GM23248 (cell line): ENCODE data around the gene MYLK2. TPM values are rescaled to one million over a fixed set of nuclear protein-coding genes. Genes with fewer than 3 reads are reported as not detected.

Source experiments
- DNase-seq: peaks from one replicate; pipeline ENCODE4 v3.0.0-alpha.2; 2015
- H2AFZ ChIP-seq: fragments of 200-600 bp; sonication (generic); 2 replicates; pipeline ENCODE4 v1.6.1; 2016; ENCODE audit warnings: antibody characterized with exemption
- H3F3A ChIP-seq: fragments of 200-600 bp; sonication (generic); 2 replicates; pipeline ENCODE4 v1.6.1; 2016; ENCODE audit warnings: mild to moderate bottlenecking, antibody characterized with exemption, mixed run types; ENCODE audit not compliant: insufficient read depth
- H3K27ac ChIP-seq: fragments of 200-600 bp; sonication (generic); 2 replicates; pipeline ENCODE4 v1.5.1; 2016; ENCODE audit warnings: mild to moderate bottlenecking
- H3K27me3 ChIP-seq: fragments of 200-600 bp; sonication (generic); replicated peaks from 2 replicates; pipeline ENCODE4 v1.6.1; 2016; ENCODE audit warnings: mild to moderate bottlenecking; ENCODE audit not compliant: insufficient read depth
- H3K36me3 ChIP-seq: fragments of 200-600 bp; sonication (generic); 2 replicates; pipeline ENCODE4 v1.6.1; 2016; ENCODE audit warnings: low read depth, mild to moderate bottlenecking
- H3K4me1 ChIP-seq: fragments of 200-600 bp; sonication (generic); 2 replicates; pipeline ENCODE4 v1.6.1; 2016; ENCODE audit warnings: mild to moderate bottlenecking; ENCODE audit not compliant: insufficient read depth
- H3K4me2 ChIP-seq: fragments of 200-600 bp; sonication (generic); one replicate; pipeline ENCODE4 v1.6.1; 2016; ENCODE audit warnings: mild to moderate bottlenecking; ENCODE audit not compliant: unreplicated experiment
- H3K4me3 ChIP-seq: fragments of 200-600 bp; sonication (generic); 2 replicates; pipeline ENCODE4 v1.5.1; 2016; ENCODE audit warnings: mild to moderate bottlenecking
- H3K79me2 ChIP-seq: fragments of 200-600 bp; sonication (generic); 2 replicates; pipeline ENCODE4 v1.6.1; 2016; ENCODE audit warnings: mild to moderate bottlenecking; ENCODE audit not compliant: insufficient read depth
- H3K9ac ChIP-seq: fragments of 200-600 bp; sonication (generic); 2 replicates; pipeline ENCODE4 v1.6.1; 2016; ENCODE audit warnings: mild to moderate bottlenecking
- H3K9me2 ChIP-seq: fragments of 200-600 bp; sonication (generic); 2 replicates; pipeline ENCODE4 v1.6.1; 2016; ENCODE audit warnings: mixed run types, mild to moderate bottlenecking, moderate library complexity; ENCODE audit not compliant: insufficient read depth
- H3K9me3 ChIP-seq: fragments of 200-600 bp; sonication (generic); one replicate; pipeline ENCODE4 v1.6.1; 2017; ENCODE audit warnings: low read depth
- H4K20me1 ChIP-seq: fragments of 200-600 bp; sonication (generic); 2 replicates; pipeline ENCODE4 v1.6.0; 2016; ENCODE audit not compliant: insufficient read depth
- EZH2 ChIP-seq: fragments of 200-600 bp; sonication (generic); IDR thresholded peaks from 2 replicates; pipeline ENCODE4 v1.6.1; 2018; ENCODE audit warnings: antibody characterized with exemption, mild to moderate bottlenecking; ENCODE audit not compliant: insufficient read depth, poor library complexity, severe bottlenecking
- EZH2phosphoT487 ChIP-seq: fragments of 200-600 bp; sonication (generic); IDR thresholded peaks from 2 replicates; pipeline ENCODE4 v1.6.1; 2018; ENCODE audit warnings: antibody characterized with exemption, moderate library complexity, mild to moderate bottlenecking, low read depth; ENCODE audit not compliant: insufficient read depth
- WGBS, 2 experiments: methylation state at CpG; one replicate each; pipeline ENCODE4 v1.1.6; 2015 to 2017; ENCODE audit warnings: low lambda C conversion rate in 2 of 2, low coverage in 1 of 2; ENCODE audit errors: missing lambda C conversion rate in 2 of 2; 5-methylcytosine and 5-hydroxymethylcytosine counted together
- in situ Hi-C: fragments of 300-500 bp; cut with MboI; formaldehyde crosslinking; loops from 2 replicates; pipeline ENCODE4 v1.15.0; 2020
- polyA plus RNA-seq: library from polyadenylated mRNA; unstranded; fragments of >200 nt; fragmentation: Nextera tagmentation; extraction: Ambion mirVana; gene quantifications from 2 replicates; pipeline ENCODE4 v1.2.1, GENCODE V29; 2016
- total RNA-seq: library from RNA; depleted of rRNA; stranded (reverse); fragments of >200 nt; shearing (Covaris generic); gene quantifications from 2 replicates; pipeline ENCODE4 v1.2.3, GENCODE V29; 2014

Gene MYLK2
- total and polyA plus RNA-seq, 2 experiments from 2014 or later: not detected

DNA sequence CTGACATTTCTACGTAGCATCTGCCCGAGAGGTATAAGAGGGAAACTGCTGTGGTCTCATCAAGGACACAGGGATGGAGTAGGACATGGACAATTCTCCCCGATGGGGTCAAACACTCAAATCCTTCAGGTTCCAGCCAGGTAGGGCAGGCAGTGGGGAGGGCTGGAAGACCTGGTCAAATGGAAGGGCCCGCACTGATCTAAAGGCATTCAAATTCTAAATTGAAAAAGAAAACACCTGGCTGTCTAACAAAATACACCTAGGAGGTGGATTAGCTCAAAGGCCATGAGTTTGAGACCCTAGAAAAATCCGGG is 43.0 kb downstream of the MYLK2 start:
- Histone ChIP-seq H3K9ac (no peak overlapping the region), H3K27ac (no peak overlapping the region), H3K9me2 (no peaks in the 10 kb centered on the region), H3F3A (no peaks in the 10 kb centered on the region), H3K4me1 (0 out of 2 replicates have a peak, but pooled peaks cover 3% of the 10 kb centered on the region), H3K27me3 (peaks cover 59% of the 10 kb centered on the region), H3K9me3 (no peaks in the 10 kb centered on the region), H3K4me3 (no peak overlapping the region), H2AFZ (no peak overlapping the region), H4K20me1 (no peaks in the 10 kb centered on the region), H3K4me2 (no peak overlapping the region), H3K36me3 (no peaks in the 10 kb centered on the region), H3K79me2 (no peaks in the 10 kb centered on the region)
- WGBS, 2 experiments: 66 to 67% methylated on average over 5 of the region's 5 CpGs
- DNase-seq: no peak
- in situ Hi-C loops: no loop called here
- TF ChIP-seq EZH2phosphoT487 (no peak), EZH2 (no peak)

DNA sequence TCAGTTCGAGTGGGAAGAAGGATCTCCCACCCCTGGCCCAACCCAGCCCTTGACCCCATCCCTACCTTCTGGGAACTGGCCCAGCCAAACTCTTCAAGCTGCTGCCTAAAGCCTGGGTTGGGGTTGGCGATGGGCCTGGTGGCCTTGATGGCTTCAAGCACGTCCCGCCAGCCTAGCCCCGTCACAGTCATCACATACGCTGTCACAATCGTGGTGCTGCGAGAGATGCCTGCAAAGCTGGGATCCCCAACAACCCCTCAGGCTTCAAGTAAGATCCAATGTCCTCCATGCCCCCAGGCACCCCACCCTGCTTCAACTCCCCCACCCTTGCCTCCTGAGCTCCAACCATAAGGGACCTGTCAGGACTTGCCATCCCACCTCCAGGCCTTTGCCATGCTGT is 43.4 kb downstream of the MYLK2 start:
- no peak overlapping the region for H3K27ac ChIP-seq
- in situ Hi-C loops: no loop called here
- 60 to 72% methylated on average over 8 of the region's 8 CpGs for WGBS, 2 experiments

DNA sequence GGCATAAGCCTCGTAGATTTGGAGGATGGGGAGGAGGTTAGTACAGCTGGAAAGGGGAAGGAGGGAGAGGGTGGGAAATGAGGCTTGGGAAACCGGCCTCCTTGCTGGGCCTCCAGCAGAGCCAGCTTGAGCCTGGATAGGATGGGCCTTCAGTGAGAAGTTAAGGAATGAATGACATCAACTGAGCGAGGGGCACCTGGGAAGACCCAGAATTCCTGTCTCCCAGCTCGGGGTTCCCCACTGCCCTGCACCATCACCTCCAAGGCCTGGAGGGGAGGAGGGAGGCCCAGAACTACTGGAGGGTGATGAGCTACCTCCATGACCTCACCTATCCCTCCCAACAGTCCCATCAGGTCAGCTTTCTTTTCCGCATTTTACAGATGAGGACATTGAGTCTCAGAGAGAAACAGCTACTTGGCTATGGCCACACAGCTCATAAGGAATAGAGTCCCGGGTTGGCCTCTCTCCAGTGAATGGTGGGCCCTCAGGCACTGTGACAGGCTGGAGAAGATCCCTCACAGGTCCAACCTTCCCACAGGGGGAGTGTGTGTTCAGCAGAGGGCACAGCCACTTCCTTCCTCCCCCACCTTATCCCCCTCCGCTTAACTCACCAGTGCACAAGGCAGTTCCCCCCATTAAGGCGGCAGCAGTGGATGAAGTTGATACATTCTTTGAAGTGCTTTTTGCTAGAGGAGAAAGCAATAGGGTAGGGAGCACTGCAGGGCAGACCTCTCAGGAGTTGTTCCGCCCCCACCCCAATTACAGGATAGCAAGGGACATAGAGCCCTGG is 44.3 kb downstream of the MYLK2 start:
- Histone ChIP-seq H3F3A (no peaks in the 10 kb centered on the region), H3K4me2 (no peak overlapping the region), H3K79me2 (no peaks in the 10 kb centered on the region), H3K36me3 (no peaks in the 10 kb centered on the region), H4K20me1 (no peaks in the 10 kb centered on the region), H3K9me3 (no peaks in the 10 kb centered on the region), H3K27me3 (peaks cover 47% of the 10 kb centered on the region), H2AFZ (no peak overlapping the region), H3K9me2 (no peaks in the 10 kb centered on the region), H3K9ac (no peak overlapping the region), H3K4me1 (0 out of 2 replicates have a peak, but pooled peaks cover 3% of the 10 kb centered on the region), H3K27ac (no peak overlapping the region), H3K4me3 (no peak overlapping the region)
- in situ Hi-C loops: no loop called here
- no peak for DNase-seq
- whole genome bisulfite sequencing, 2 experiments: 62 to 69% methylated on average over 9 of the region's 9 CpGs
- no peak for TF ChIP-seq EZH2phosphoT487
- TF ChIP-seq EZH2: no peak

More for the DNA sequence above, 43.4 kb downstream of the MYLK2 start:
- DNase-seq: no peak
- Histone ChIP-seq H4K20me1 (no peaks in the 10 kb centered on the region), H3K27me3 (peaks cover 57% of the 10 kb centered on the region), H3K9ac (no peak overlapping the region), H3K36me3 (no peaks in the 10 kb centered on the region), H3F3A (no peaks in the 10 kb centered on the region), H3K9me2 (no peaks in the 10 kb centered on the region), H3K4me1 (0 out of 2 replicates have a peak, but pooled peaks cover 3% of the 10 kb centered on the region), H3K4me2 (no peak overlapping the region), H2AFZ (no peak overlapping the region), H3K9me3 (no peaks in the 10 kb centered on the region), H3K79me2 (no peaks in the 10 kb centered on the region), H3K4me3 (no peak overlapping the region)
- no peak for TF ChIP-seq EZH2
- TF ChIP-seq EZH2phosphoT487: no peak

DNA sequence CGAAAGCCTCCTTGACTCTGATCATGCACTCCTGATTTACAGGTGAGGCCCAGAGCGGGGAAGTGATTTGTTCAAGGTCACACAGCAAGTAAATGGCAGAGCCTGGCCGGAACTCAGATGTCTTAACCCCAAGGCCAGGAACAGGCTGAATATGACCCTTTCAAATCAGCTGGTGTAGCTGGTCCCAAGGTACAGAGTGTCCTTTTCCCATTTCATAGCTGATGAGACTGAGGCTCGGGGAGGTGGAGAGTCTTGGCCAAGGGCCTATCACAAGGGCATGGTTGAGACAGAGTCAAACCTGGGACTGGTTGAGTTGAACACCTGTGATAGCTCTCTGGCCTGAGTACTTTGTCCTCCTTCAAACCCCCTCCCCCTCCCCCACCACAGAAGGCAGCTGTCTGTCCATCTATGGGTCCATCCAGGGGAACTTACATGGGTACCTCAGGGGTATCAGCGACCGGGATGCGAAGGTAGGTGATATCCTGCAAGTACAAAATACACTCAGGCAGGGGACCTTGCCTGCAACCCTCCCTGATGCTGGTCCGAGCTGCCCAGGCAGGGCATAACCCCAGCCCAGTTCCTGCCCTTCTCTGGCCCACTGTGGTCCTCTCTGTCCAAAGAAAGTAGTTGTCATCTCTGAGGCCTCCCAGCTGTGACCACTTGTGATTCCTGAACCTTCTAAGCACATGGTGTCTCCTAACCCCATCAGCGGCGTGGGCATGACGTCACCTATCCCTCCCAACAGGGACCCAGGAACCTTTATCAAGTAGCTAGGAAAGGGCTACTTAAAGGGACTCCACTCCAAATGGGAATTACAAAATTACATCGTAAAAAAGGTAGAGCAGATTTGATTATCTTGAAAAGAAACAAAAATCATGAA is 45.6 kb downstream of the MYLK2 start:
- H3K4me3 ChIP-seq: no peak overlapping the region
- H3K79me2 ChIP-seq: no peaks in the 10 kb centered on the region
- H3K9me3 ChIP-seq: no peaks in the 10 kb centered on the region
- H3K27me3 ChIP-seq: peaks cover 47% of the 10 kb centered on the region
- in situ Hi-C loops: no loop called here
- WGBS, 2 experiments: 72 to 74% methylated on average over 10 to 12 of the region's 12 CpGs
- no peak for TF ChIP-seq EZH2phosphoT487
- no peak for TF ChIP-seq EZH2
- no peak overlapping the region for H3K9ac ChIP-seq
- no peaks in the 10 kb centered on the region for H3K36me3 ChIP-seq
- H3K4me1 ChIP-seq: 0 out of 2 replicates have a peak, but pooled peaks cover 3% of the 10 kb centered on the region
- no peaks in the 10 kb centered on the region for H3K9me2 ChIP-seq
- H3K27ac ChIP-seq: no peak overlapping the region
- no peaks in the 10 kb centered on the region for H3F3A ChIP-seq
- H3K4me2 ChIP-seq: no peak overlapping the region
- DNase-seq: no peak
- no peak overlapping the region for H2AFZ ChIP-seq
- no peaks in the 10 kb centered on the region for H4K20me1 ChIP-seq
